ENCODE results near the gene SORL1-AS1.

SORL1-AS1 gene

GRCh38 chr11:121478895-121479697 is 26.3 kb upstream of the SORL1-AS1 start:
- H3K36me3 ChIP-seq (ENCODE audit: control insufficient read depth, insufficient read depth, low read length) = no peaks in the 10 kb centered on the region
- FAIRE-seq = no peak
- no peak for TF ChIP-seq CTCF (IDR thresholded peaks at IDR 0.05; ENCODE audit: insufficient read depth, low read length, severe bottlenecking)
- H3K4me3 ChIP-seq (ENCODE audit: low read depth, low read length) = no peak overlapping the region
- H3K27me3 ChIP-seq (ENCODE audit: control insufficient read depth, insufficient read depth, low read length) = no peaks in the 10 kb centered on the region
- no peak for DNase-seq (ENCODE audit: low read depth)

- no peak overlapping the region for H3K4me3 ChIP-seq (ENCODE audit: low read depth, low read length)
- peak; percentile 95 for FAIRE-seq
- DNase-seq (ENCODE audit: low read depth) = peak; percentile 81
- no peaks in the 10 kb centered on the region for H3K36me3 ChIP-seq (ENCODE audit: control insufficient read depth, insufficient read depth, low read length)
- TF ChIP-seq CTCF (IDR thresholded peaks at IDR 0.05; ENCODE audit: insufficient read depth, low read length, severe bottlenecking) = no peak
- no peaks in the 10 kb centered on the region for H3K27me3 ChIP-seq (ENCODE audit: control insufficient read depth, insufficient read depth, low read length)
Measured at GRCh38 chr11:121478226-121478894, 25.6 kb upstream of the SORL1-AS1 start.

- peak; percentile 92 for DNase-seq (ENCODE audit: low read depth)
- no peak for FAIRE-seq
- Histone ChIP-seq H3K36me3 (ENCODE audit: control insufficient read depth, insufficient read depth, low read length) (no peaks in the 10 kb centered on the region), H3K27me3 (ENCODE audit: control insufficient read depth, insufficient read depth, low read length) (no peaks in the 10 kb centered on the region), H3K4me3 (ENCODE audit: low read depth, low read length) (no peak overlapping the region)
- no peak for TF ChIP-seq CTCF (IDR thresholded peaks at IDR 0.05; ENCODE audit: insufficient read depth, low read length, severe bottlenecking)
Measured at GRCh38 chr11:121476379-121477032, 23.7 kb upstream of the SORL1-AS1 start.

GRCh38 chr11:121474680-121475079 is 21.9 kb upstream of the SORL1-AS1 start:
- FAIRE-seq (no peak), DNase-seq (ENCODE audit: low read depth) (no peak)
- Histone ChIP-seq H3K4me3 (ENCODE audit: low read depth, low read length) (no peak overlapping the region), H3K27me3 (ENCODE audit: control insufficient read depth, insufficient read depth, low read length) (no peaks in the 10 kb centered on the region), H3K36me3 (ENCODE audit: control insufficient read depth, insufficient read depth, low read length) (no peaks in the 10 kb centered on the region)
- no peak for TF ChIP-seq CTCF (IDR thresholded peaks at IDR 0.05; ENCODE audit: insufficient read depth, low read length, severe bottlenecking)

GRCh38 chr11:121473064-121473777 is 20.5 kb upstream of the SORL1-AS1 start:
- peak; percentile 57 for DNase-seq (ENCODE audit: low read depth)
- no peaks in the 10 kb centered on the region for H3K27me3 ChIP-seq (ENCODE audit: control insufficient read depth, insufficient read depth, low read length)
- no peak for TF ChIP-seq CTCF (IDR thresholded peaks at IDR 0.05; ENCODE audit: insufficient read depth, low read length, severe bottlenecking)
- no peak for FAIRE-seq
- no peak overlapping the region for H3K4me3 ChIP-seq (ENCODE audit: low read depth, low read length)
- H3K36me3 ChIP-seq (ENCODE audit: control insufficient read depth, insufficient read depth, low read length) = no peaks in the 10 kb centered on the region
